ENCODE results near the gene EMSY. TPM values are rescaled to one million over a fixed set of nuclear protein-coding genes. Genes with fewer than 3 reads are reported as not detected.

EMSY gene
- total RNA-seq, 2 experiments from 2014 or later = 35.7 to 42.4 TPM

DNA sequence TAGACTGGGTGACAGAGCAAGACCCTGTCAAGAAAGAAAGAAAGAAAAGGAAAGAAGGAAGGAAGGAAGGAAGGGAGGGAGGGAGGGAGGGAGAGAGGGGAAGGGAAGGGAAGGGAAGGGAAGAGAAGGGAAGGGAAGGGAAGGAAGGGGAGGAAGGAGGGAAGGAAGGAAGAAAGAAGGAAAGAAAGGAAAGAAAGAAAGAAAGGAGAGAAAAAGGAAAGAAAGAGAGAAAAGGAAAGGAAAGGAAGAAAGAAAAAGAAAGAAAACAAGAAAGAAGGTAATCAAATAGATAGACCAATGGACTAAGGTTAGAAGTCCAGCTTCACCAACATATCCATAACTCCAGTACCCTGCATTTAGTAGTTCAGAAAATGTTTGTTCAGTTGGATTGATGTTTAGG lies 18.2 kb upstream of the EMSY start:
- Mint-ChIP-seq H3K27me3 (peaks cover 16% of the 10 kb centered on the region), H3K9me3 (no peaks in the 10 kb centered on the region), H3K4me1 (peaks cover 11% of the 10 kb centered on the region), H3K36me3 (no peaks in the 10 kb centered on the region), H3K4me3 (no peak overlapping the region), H3K27ac (no peak overlapping the region)
- POLR2A ChIA-PET = no interaction called here
- DNase-seq = no peak
- no peak for ATAC-seq (ENCODE audit: low read depth)

DNA sequence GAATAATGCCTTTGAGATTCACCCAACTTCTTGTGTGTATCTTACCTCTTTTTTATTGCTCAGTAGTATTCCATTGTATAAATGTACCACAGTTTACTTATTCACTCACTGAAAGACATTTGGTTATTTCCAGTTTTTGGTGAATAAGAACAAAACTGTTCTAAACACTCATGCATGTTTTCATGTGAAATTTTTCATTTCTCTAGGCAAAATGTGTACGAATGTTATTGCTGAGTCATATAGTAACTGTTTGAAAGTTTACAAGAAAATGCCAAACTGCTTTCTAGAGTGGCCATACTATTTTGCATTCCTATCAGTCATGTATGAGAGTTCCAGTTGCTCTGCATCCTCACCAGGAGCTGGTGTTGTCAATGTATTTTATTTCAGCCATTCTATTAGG lies 8.8 kb upstream of the EMSY start:
- ATAC-seq (ENCODE audit: low read depth) (no peak), DNase-seq (no peak)
- Mint-ChIP-seq H3K4me1 (no peaks in the 10 kb centered on the region), H3K4me3 (no peak overlapping the region), H3K27me3 (peaks cover 3% of the 10 kb centered on the region), H3K27ac (no peak overlapping the region), H3K36me3 (peaks cover under 1% of the 10 kb centered on the region), H3K9me3 (no peaks in the 10 kb centered on the region)
- POLR2A ChIA-PET = no interaction called here

DNA sequence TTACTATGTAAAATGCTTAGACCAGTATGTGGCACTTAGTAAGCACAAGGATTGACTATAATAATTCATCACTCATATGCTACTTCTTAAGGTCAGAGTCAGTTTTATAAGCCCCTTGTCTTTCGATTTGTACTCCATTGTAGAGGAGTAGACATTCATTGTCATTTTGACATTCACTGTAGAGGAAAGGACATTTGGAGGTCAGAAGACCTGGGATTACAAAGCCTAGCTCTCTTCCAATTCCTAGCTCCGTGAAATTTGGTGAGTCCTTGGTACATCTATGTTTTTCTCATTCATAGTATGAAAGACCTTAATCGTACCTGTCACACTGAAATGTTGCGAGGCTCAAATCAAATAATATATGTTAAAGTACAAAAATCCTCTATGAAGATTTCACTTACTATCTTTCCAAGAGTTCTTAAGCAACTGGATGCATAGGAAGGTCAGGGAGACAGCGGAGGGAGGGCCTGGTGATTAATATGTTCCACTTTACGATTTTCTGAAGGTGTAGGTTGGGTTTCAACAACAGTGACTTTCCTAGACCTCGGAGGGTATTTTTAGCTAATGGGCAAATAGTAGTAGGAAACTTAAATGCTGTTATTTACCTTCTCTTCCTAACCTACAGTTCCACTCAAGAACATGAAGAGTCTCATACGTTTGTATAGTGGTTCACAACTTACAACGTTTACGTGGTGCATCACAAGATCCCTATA lies 1.4 kb upstream of the EMSY start:
- POLR2A ChIA-PET = no interaction called here
- Mint-ChIP-seq H3K27me3 (no peaks in the 10 kb centered on the region), H3K4me3 (peak overlapping the region; percentile 84), H3K9me3 (no peaks in the 10 kb centered on the region), H3K27ac (peak overlapping the region; percentile 93), H3K36me3 (peaks cover 10% of the 10 kb centered on the region), H3K4me1 (peaks cover 21% of the 10 kb centered on the region)
- ATAC-seq (ENCODE audit: low read depth) (no peak), DNase-seq (no peak)

DNA sequence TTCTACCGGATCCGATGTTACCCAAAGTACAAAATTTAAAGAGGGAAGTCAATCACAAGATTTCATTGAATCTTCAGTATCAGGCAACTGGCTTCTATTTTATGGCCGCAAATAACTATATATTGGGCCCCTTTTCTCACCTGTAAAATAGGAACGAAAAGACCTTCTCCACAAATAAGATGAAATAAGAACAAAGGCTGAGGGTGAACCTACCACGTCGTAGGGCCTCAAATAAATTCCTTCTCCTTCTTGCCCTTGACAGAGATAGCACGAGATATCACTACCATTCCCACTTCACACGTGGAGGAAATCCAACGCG lies 794 bp upstream of the EMSY start:
- H3K4me1 Mint-ChIP-seq = peaks cover 21% of the 10 kb centered on the region
- H3K27me3 Mint-ChIP-seq = no peaks in the 10 kb centered on the region
- no peak for DNase-seq

DNA sequence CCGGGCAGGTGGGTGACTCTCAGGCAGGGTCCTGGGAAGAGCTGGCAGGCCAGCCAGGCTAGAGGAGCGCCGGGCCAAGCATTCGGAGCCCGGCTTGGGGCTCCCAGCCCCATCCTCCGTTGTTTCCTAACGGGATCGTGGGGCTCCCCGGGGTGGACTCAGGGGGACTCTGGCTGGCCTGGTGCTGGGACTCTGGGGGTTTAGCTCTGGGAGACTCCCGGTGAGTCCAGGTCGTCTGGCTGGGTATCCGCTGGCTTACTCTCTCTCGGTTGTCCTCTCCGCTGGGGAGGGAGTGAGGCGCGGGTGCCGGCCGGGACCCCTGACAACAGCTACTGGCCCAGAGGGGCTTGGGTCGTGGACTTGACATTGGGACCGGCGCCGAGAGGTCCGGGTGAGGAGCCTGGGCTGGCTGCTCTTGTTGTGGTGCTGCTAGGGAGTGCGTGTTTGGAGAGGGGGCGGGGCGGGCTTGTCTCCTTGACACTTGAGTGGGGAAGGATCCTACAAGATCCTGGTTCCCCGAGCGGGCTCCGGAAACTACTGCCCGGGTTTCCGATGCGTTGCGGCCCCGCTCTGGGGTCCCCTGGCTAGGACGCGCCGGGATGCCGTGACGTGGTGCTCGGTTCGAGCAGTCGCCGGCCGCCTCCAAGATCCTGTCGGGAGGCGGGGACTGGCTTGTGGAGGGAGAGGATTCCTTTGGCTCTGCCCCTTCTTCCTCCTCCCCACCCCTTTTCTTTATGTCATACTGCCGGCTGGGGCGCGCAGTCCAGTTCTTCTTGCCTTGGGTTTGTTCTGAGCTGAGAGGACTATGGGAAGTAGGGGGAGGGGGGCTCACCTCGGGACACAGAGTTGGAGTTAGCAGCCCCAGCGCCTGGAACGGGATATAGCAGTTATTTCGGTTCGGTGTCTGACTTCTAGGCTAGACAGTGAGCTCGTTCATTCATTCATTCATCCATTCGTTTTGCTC lies 585 bp downstream of the EMSY start:
- peak; percentile 64 for DNase-seq
- Mint-ChIP-seq H3K9me3 (no peaks in the 10 kb centered on the region), H3K27ac (peak overlapping the region; percentile 93), H3K4me3 (peak overlapping the region; percentile 84), H3K27me3 (no peaks in the 10 kb centered on the region), H3K36me3 (peaks cover 13% of the 10 kb centered on the region), H3K4me1 (peaks cover 25% of the 10 kb centered on the region)
- peak; percentile 13 for ATAC-seq (ENCODE audit: low read depth)
- POLR2A ChIA-PET = interaction anchor here (1.1 to 1.6 kb wide), 3 partner anchors 8 to 213 kb away, joined by 3 read pairs; no protein-coding TSS in a partner anchor

More for the DNA sequence above, 794 bp upstream of the EMSY start:
- H3K4me3 Mint-ChIP-seq = peak overlapping the region; percentile 84
- peak overlapping the region; percentile 93 for H3K27ac Mint-ChIP-seq
- ATAC-seq (ENCODE audit: low read depth) = no peak
- H3K36me3 Mint-ChIP-seq = peaks cover 13% of the 10 kb centered on the region
- POLR2A ChIA-PET = no interaction called here
- no peaks in the 10 kb centered on the region for H3K9me3 Mint-ChIP-seq

DNA sequence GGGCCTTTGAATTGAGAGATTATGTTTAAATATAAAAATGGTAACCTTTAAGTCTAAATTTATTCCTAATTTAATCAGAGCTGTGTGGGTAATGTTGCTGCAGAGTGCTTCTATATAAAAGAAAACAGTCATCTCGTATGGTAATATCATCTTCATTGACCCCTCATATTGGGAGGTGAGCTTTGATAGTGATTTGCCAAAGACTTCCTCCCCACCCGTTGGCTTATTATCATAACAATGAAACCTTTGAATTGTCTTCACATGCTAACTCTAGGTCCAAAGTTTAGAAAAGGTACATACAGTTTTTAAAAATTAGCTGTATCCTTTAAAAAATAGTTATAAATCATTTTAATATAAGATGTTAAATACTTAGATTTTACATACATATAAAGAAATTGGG lies 3.7 kb downstream of the EMSY start:
- H3K4me3 Mint-ChIP-seq = no peak overlapping the region
- ATAC-seq (ENCODE audit: low read depth) (no peak), DNase-seq (no peak)
- peaks cover 17% of the 10 kb centered on the region for H3K36me3 Mint-ChIP-seq
- H3K4me1 Mint-ChIP-seq = peaks cover 17% of the 10 kb centered on the region
- POLR2A ChIA-PET = no interaction called here
- no peak overlapping the region for H3K27ac Mint-ChIP-seq
- H3K27me3 Mint-ChIP-seq = no peaks in the 10 kb centered on the region
- no peaks in the 10 kb centered on the region for H3K9me3 Mint-ChIP-seq

DNA sequence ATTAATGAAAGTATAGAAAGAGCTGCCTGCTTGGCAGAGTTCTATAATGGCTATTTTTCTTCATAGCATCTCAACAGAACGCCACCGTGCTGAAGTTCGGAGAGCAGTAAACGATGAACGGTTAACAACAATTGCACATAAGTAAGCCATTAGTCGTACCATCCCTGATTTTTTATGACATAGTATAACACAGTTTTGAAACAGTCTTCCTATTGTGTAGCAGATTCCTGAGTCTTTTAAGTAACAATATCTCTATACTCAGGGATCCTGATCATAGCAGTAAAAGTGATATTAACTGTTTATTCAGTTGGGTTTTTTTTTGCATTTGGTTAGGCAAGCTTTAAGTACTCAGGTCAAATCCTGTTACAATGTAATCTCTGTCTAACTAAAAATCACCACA lies 8.4 kb downstream of the EMSY start:
- POLR2A ChIA-PET = no interaction called here
- peaks cover 5% of the 10 kb centered on the region for H3K4me1 Mint-ChIP-seq
- H3K27me3 Mint-ChIP-seq = no peaks in the 10 kb centered on the region
- H3K27ac Mint-ChIP-seq = no peak overlapping the region
- H3K4me3 Mint-ChIP-seq = no peak overlapping the region
- no peak for ATAC-seq (ENCODE audit: low read depth)
- peaks cover 8% of the 10 kb centered on the region for H3K36me3 Mint-ChIP-seq
- H3K9me3 Mint-ChIP-seq = no peaks in the 10 kb centered on the region
- no peak for DNase-seq

DNA sequence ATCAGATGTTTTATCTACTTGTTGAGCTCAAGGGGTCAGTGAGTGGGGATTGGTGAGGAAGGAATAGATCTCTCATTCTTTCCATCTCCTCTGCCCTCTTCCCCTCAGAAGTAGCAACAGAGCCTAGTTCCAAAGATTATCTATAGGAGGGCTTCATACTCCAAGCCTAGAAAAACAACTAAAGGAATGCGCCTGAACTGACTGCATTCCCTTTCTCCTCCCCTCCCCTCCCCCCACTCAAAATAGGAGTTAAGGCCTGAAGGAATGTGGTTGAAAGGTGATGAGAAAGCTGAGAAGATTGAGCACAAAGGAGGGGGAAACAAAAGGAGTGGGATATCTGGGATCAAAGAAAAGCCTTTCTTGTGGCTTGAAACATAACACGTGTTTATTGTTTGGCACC lies 10.5 kb downstream of the EMSY start:
- Mint-ChIP-seq H3K4me1 (peaks cover 6% of the 10 kb centered on the region), H3K9me3 (no peaks in the 10 kb centered on the region), H3K4me3 (no peak overlapping the region), H3K27ac (no peak overlapping the region), H3K36me3 (peaks cover 13% of the 10 kb centered on the region), H3K27me3 (no peaks in the 10 kb centered on the region)
- DNase-seq = no peak
- POLR2A ChIA-PET = no interaction called here
- ATAC-seq (ENCODE audit: low read depth) = no peak

DNA sequence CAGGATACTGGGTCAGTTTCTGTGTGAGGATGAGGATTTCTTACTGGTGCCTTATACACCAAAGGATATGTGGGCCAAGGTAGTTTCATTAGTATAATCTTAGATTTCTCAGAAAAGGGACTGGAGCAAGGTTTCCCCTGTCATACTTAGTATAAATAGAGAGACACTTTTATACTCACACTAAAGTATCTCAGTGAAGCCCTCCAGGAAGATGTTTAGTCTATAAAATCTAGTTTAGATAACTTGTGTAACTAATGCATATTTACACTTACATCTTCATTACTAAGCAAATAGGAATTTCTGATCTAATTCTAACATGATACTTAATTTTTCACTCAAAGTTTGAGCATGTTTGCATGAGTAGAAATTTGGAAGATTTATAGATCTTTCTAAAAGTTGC lies 11.1 kb downstream of the EMSY start:
- Mint-ChIP-seq H3K9me3 (no peaks in the 10 kb centered on the region), H3K36me3 (peaks cover 13% of the 10 kb centered on the region)

DNA sequence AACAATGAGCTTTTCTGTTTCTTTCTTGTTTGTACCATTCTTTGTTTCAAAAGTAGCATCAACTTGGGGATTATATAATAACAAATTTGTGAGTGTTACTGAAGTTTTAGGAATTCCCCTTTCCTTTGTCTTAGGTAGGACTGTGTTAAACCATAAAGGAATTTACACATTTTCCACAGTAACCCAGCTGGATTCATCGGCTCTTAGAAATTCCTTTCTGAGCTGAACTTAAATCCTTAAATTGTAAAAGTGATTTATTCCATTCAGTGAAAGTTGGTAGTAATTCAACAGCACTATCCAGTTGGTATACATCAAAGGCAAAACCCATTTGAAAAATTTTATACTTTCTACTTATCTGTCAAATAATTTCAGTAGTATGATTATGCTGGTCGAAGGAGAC lies 11.8 kb downstream of the EMSY start:
- Mint-ChIP-seq H3K4me1 (peaks cover 5% of the 10 kb centered on the region), H3K4me3 (no peak overlapping the region), H3K9me3 (no peaks in the 10 kb centered on the region), H3K27ac (no peak overlapping the region), H3K36me3 (peaks cover 14% of the 10 kb centered on the region), H3K27me3 (no peaks in the 10 kb centered on the region)
- POLR2A ChIA-PET = no interaction called here
- DNase-seq (no peak), ATAC-seq (ENCODE audit: low read depth) (no peak)

More for the DNA sequence above, 11.1 kb downstream of the EMSY start:
- H3K27ac Mint-ChIP-seq = no peak overlapping the region
- no peak overlapping the region for H3K4me3 Mint-ChIP-seq
- H3K27me3 Mint-ChIP-seq = no peaks in the 10 kb centered on the region
- peaks cover 5% of the 10 kb centered on the region for H3K4me1 Mint-ChIP-seq
- no peak for ATAC-seq (ENCODE audit: low read depth)
- no peak for DNase-seq
- POLR2A ChIA-PET = no interaction called here

DNA sequence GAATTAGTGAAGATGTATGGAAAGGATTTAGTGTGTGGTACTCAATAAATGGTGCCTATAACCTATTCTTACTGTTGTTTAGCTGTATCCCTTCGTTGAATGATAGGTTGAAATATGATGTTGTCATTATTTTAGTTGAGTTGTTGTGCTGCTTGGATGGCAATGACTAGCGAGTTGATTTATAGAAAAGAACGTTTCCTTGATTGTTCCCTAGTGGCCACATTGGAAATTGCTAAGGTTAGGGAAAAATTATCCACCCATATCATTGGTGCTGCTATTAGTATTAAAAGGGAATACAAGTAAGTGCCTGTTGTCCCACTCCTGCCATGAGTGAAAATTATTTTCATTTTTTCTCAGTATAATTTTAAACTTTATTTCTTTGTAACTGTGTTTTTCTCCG lies 14.5 kb downstream of the EMSY start:
- H3K4me3 Mint-ChIP-seq = no peak overlapping the region
- peaks cover 9% of the 10 kb centered on the region for H3K4me1 Mint-ChIP-seq
- DNase-seq (no peak), ATAC-seq (ENCODE audit: low read depth) (no peak)
- H3K27me3 Mint-ChIP-seq = no peaks in the 10 kb centered on the region
- POLR2A ChIA-PET = no interaction called here
- H3K36me3 Mint-ChIP-seq = peaks cover 22% of the 10 kb centered on the region
- no peak overlapping the region for H3K27ac Mint-ChIP-seq
- no peaks in the 10 kb centered on the region for H3K9me3 Mint-ChIP-seq

DNA sequence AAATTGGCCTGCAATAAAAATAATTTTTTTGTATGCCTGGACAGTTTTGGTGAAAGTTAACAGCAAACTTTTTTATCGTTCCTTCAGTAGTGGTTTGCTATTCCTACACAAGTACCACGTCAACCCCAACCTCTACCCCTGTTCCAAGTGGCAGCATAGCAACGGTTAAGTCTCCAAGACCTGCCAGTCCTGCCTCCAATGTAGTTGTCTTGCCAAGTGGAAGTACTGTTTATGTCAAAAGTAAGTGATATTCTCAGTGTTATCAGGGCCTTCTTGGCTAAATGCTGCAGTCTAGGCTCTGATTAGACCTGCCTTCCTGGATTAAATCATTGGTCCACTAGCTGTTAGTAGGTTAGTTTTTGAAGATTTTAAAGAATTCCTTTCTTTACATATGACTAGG lies 15.0 kb downstream of the EMSY start:
- Mint-ChIP-seq H3K27me3 (no peaks in the 10 kb centered on the region), H3K27ac (no peak overlapping the region), H3K4me3 (no peak overlapping the region), H3K9me3 (no peaks in the 10 kb centered on the region), H3K4me1 (peaks cover 9% of the 10 kb centered on the region), H3K36me3 (peaks cover 22% of the 10 kb centered on the region)
- ATAC-seq (ENCODE audit: low read depth) = no peak
- no peak for DNase-seq
- POLR2A ChIA-PET = no interaction called here

DNA sequence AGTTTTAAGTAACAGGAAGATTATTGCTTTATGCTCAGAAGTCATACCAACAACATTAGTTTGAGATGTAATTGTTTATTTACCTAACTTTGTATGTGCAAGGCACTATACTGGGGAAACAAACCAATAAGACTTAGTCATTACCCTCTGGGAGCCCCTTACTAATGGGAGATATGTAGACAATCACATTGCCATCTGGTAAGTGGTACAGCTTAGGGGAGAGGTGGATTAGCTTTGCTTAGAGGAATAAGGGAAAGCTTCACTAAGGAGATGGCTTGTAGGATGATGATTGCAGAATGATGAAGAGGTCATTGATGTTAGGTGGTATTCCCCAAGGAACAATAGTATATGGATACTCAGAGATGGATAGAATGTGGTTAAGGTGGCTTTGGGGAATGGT lies 17.5 kb downstream of the EMSY start:
- H3K27me3 Mint-ChIP-seq = no peaks in the 10 kb centered on the region
- H3K27ac Mint-ChIP-seq = no peak overlapping the region
- no peak overlapping the region for H3K4me3 Mint-ChIP-seq
- H3K9me3 Mint-ChIP-seq = no peaks in the 10 kb centered on the region
- no peak for ATAC-seq (ENCODE audit: low read depth)
- peaks cover 7% of the 10 kb centered on the region for H3K4me1 Mint-ChIP-seq
- H3K36me3 Mint-ChIP-seq = peaks cover 37% of the 10 kb centered on the region
- no peak for DNase-seq
- POLR2A ChIA-PET = no interaction called here

DNA sequence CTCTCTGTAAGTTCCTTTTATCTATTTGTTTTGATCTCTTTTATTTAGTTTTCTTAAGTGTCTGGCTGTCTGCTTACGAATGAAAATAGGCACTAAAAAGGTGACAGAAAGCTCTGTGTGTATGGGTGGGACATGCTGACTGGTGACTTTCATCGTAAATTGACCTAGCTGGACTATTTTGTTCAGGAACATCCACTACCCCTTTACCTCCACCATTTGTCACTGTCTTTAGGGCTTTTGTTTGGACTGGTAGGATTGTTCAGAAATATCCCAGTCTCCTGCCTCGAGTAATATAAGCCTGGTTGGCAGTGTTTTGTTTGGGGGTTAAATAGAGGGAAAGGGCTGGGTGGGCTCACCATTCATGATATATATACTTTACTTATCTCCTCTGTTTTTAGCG lies 20.9 kb downstream of the EMSY start:
- Mint-ChIP-seq H3K27ac (no peak overlapping the region), H3K27me3 (no peaks in the 10 kb centered on the region), H3K4me1 (peaks cover 3% of the 10 kb centered on the region), H3K4me3 (no peak overlapping the region), H3K9me3 (no peaks in the 10 kb centered on the region), H3K36me3 (peaks cover 34% of the 10 kb centered on the region)
- no peak for DNase-seq
- ATAC-seq (ENCODE audit: low read depth) = no peak
- POLR2A ChIA-PET = no interaction called here

All from activated naive CD8-positive, alpha-beta T cell treated with anti-CD3 and anti-CD28 coated beads, Interleukin-2, amount 10 ng/mL, durations not matched to agents 7 days and 5 days (primary cell).